ENCODE measurements around the gene SAG.

The SAG gene

GRCh38 chr2:233351423-233351822, 43.8 kb downstream of the SAG start:
- TF ChIP-seq CTCF (IDR thresholded peaks at IDR 0.05) = no peak
- no peaks in the 10 kb centered on the region for H3K36me3 ChIP-seq
- H3K27me3 ChIP-seq = no peaks in the 10 kb centered on the region
- no peak overlapping the region for H3K4me3 ChIP-seq (ENCODE audit: low read depth in 1 of 2, low read length in 1 of 2)
- H3K9me3 ChIP-seq = no peaks in the 10 kb centered on the region
- H3K4me1 ChIP-seq (ENCODE audit: control insufficient read depth in 1 of 2, insufficient read depth in 1 of 2, low read depth in 1 of 2, low read length in 1 of 2) = peaks cover 54 to 58% of the 10 kb centered on the region in 2 experiments
- no peak overlapping the region for H3K27ac ChIP-seq

- H3K27me3 ChIP-seq = no peaks in the 10 kb centered on the region
- no peaks in the 10 kb centered on the region for H3K9me3 ChIP-seq
- no peak overlapping the region for H3K27ac ChIP-seq
- H3K4me3 ChIP-seq (ENCODE audit: low read depth in 1 of 2, low read length in 1 of 2) = no peak overlapping the region
- TF ChIP-seq CTCF (IDR thresholded peaks at IDR 0.05) = no peak
- H3K36me3 ChIP-seq = no peaks in the 10 kb centered on the region
- H3K4me1 ChIP-seq (ENCODE audit: control insufficient read depth in 1 of 2, insufficient read depth in 1 of 2, low read depth in 1 of 2, low read length in 1 of 2) = peaks cover 63 to 66% of the 10 kb centered on the region in 2 experiments
These were observed 44.7 kb downstream of the SAG start for GRCh38 chr2:233352141-233352842.

GRCh38 chr2:233353101-233353768, 45.6 kb downstream of the SAG start:
- peak overlapping the region; percentile 88 for H3K27ac ChIP-seq
- H3K9me3 ChIP-seq = no peaks in the 10 kb centered on the region
- no peaks in the 10 kb centered on the region for H3K36me3 ChIP-seq
- TF ChIP-seq CTCF (IDR thresholded peaks at IDR 0.05) = no peak
- H3K27me3 ChIP-seq = no peaks in the 10 kb centered on the region
- peak overlapping the region; percentile 72 to 74 for H3K4me3 ChIP-seq (ENCODE audit: low read depth in 1 of 2, low read length in 1 of 2)
- H3K4me1 ChIP-seq (ENCODE audit: control insufficient read depth in 1 of 2, insufficient read depth in 1 of 2, low read depth in 1 of 2, low read length in 1 of 2) = peaks cover 72 to 76% of the 10 kb centered on the region in 2 experiments

GRCh38 chr2:233353769-233354499, 46.3 kb downstream of the SAG start, which contains the start of gene DGKD:
DGKD (plus strand) TSS chr2:233354494; CDS start chr2:233354519, 25 bp downstream.
- H3K4me1 ChIP-seq (ENCODE audit: control insufficient read depth in 1 of 2, insufficient read depth in 1 of 2, low read depth in 1 of 2, low read length in 1 of 2) = peaks cover 73 to 78% of the 10 kb centered on the region in 2 experiments
- peak within 1 kb of the TSS; percentile 88 to 94 for H3K4me3 ChIP-seq (ENCODE audit: low read depth in 1 of 2, low read length in 1 of 2)
- TF ChIP-seq CTCF (IDR thresholded peaks at IDR 0.05) = peak; percentile 93
- H3K27me3 ChIP-seq = no peaks in the 10 kb centered on the region
- no peaks in the 10 kb centered on the region for H3K36me3 ChIP-seq
- H3K27ac ChIP-seq = peak within 1 kb of the TSS; percentile 88
- no peaks in the 10 kb centered on the region for H3K9me3 ChIP-seq

GRCh38 chr2:233354500-233354924, 46.9 kb downstream of the SAG start:
- Histone ChIP-seq H3K9me3 (no peaks in the 10 kb centered on the region), H3K36me3 (no peaks in the 10 kb centered on the region), H3K4me3 (ENCODE audit: low read depth in 1 of 2, low read length in 1 of 2) (peak overlapping the region; percentile 88 to 94), H3K27me3 (no peaks in the 10 kb centered on the region), H3K27ac (peak overlapping the region; percentile 88), H3K4me1 (ENCODE audit: control insufficient read depth in 1 of 2, insufficient read depth in 1 of 2, low read depth in 1 of 2, low read length in 1 of 2) (peaks cover 73 to 78% of the 10 kb centered on the region in 2 experiments)
- no peak for TF ChIP-seq CTCF (IDR thresholded peaks at IDR 0.05)

All from neutrophil (primary cell).